HepG2 (cell line): Measurements from ENCODE around the gene SSX2IP. TPM values are rescaled to one million over a fixed set of nuclear protein-coding genes. Genes with fewer than 3 reads are reported as not detected.
A peak's percentile ranks its signal among the peaks of the same experiment; 100 is the strongest.

ENCODE experiments used
- ATAC-seq: fragments of 200-7000 bp; cut with Tn5 transposase; 3 replicates; pipeline ENCODE4 v1.9.1; 2020; ENCODE audit warnings: mild to moderate bottlenecking, moderate library complexity
- BruUV-seq: library from RNA; stranded (reverse); fragments of 400-500 nt; replicated peaks from 2 replicates; lab custom pipeline; 2021; lab: Mats Ljungman, UMichigan
- CTCF ChIA-PET: fragments of 300-600 bp; formaldehyde crosslinking; extraction: SDS; loops from one replicate; lab custom pipeline; 2021; ENCODE audit warnings: low total read pairs, inconsistent platforms, low intra/inter-chr PET ratio; lab: Yijun Ruan, JAX
- POLR2A ChIA-PET: fragments of 350-600 bp; sonication (Branson Sonifier 250); formaldehyde crosslinking; loops from one replicate; lab custom pipeline; 2020; ENCODE audit warnings: antibody characterized with exemption, inconsistent platforms; lab: Yijun Ruan, JAX
- DNase-seq: peaks from one replicate; pipeline ENCODE4 v3.0.0-alpha.2; 2015; ENCODE audit warnings: low spot score
- FAIRE-seq: peaks from 3 replicates; lab custom pipeline; 2011; peaks lifted over from hg19 to GRCh38; lab: Jason Lieb, UNC
- H2AFZ ChIP-seq: one replicate; pipeline ENCODE4 v1.6.1; 2011; ENCODE audit warnings: low read length, inconsistent platforms
- H3K27ac ChIP-seq: fragments of 300-600 bp; 3 replicates; pipeline ENCODE4 v1.8.0; 2011; ENCODE audit warnings: mixed run types, mild to moderate bottlenecking, mixed read lengths, low read length, inconsistent platforms; ENCODE audit not compliant: insufficient read depth; ENCODE audit errors: extremely low read length
- H3K27me3 ChIP-seq, 2 experiments: fragments of 200-600 bp in 1 of 2; 2 replicates in 1 of 2; 3 replicates in 1 of 2; pipeline versions ENCODE4 v1.6.0 to v1.8.0; 2011; ENCODE audit warnings: low read length in 2 of 2, mild to moderate bottlenecking in 2 of 2, moderate library complexity in 2 of 2, inconsistent platforms in 1 of 2; ENCODE audit not compliant: insufficient read depth in 2 of 2, control insufficient read depth in 1 of 2
- H3K36me3 ChIP-seq, 2 experiments: fragments of 200-600 bp in 1 of 2; replicated peaks in 1 of 2; 2 replicates in 1 of 2; 3 replicates in 1 of 2; pipeline versions ENCODE4 v1.5.1 to v1.8.0; 2011; ENCODE audit warnings: low read length in 2 of 2, inconsistent platforms in 1 of 2; ENCODE audit not compliant: insufficient read depth in 2 of 2, control insufficient read depth in 1 of 2
- H3K4me1 ChIP-seq: 2 replicates; pipeline ENCODE4 v1.5.1; 2012; ENCODE audit warnings: low read length, inconsistent platforms; ENCODE audit not compliant: insufficient read depth
- H3K4me2 ChIP-seq: 2 replicates; pipeline ENCODE4 v1.6.0; 2011; ENCODE audit warnings: low read depth, low read length, inconsistent platforms
- H3K4me3 ChIP-seq, 3 experiments: fragments of 200-600 bp in 1 of 3; sonication (generic), shearing (Covaris generic) in 1 of 3; replicated peaks in 1 of 3; 2 replicates each; pipeline ENCODE4 v1.5.1; 2011 to 2016; ENCODE audit warnings: low read length in 3 of 3, inconsistent platforms in 2 of 3, low read depth in 2 of 3, mild to moderate bottlenecking in 2 of 3, control low read depth in 1 of 3, mixed read lengths in 1 of 3; ENCODE audit not compliant: insufficient read depth in 1 of 3
- H3K79me2 ChIP-seq: one replicate; pipeline ENCODE4 v1.6.1; 2011; ENCODE audit warnings: low read length, inconsistent platforms; ENCODE audit not compliant: insufficient read depth
- H3K9ac ChIP-seq: 2 replicates; pipeline ENCODE4 v1.6.0; 2011; ENCODE audit warnings: mild to moderate bottlenecking, low read depth, low read length, inconsistent platforms; ENCODE audit not compliant: insufficient read depth
- H3K9me3 ChIP-seq: 2 replicates; pipeline ENCODE4 v1.5.1; 2012; ENCODE audit warnings: mild to moderate bottlenecking, low read length
- H4K20me1 ChIP-seq: 2 replicates; pipeline ENCODE4 v1.6.0; 2011; ENCODE audit warnings: inconsistent platforms, mild to moderate bottlenecking, low read length, moderate library complexity; ENCODE audit not compliant: insufficient read depth
- HNRNPLL ChIP-seq: fragments of 200-400 bp; formaldehyde crosslinking; IDR thresholded peaks from 2 replicates; pipeline ENCODE4 v1.6.1; 2017; ENCODE audit warnings: mild to moderate bottlenecking, low read depth, low read length; ENCODE audit not compliant: poor library complexity, severe bottlenecking
- HOXD1 ChIP-seq: sonication (generic); formaldehyde crosslinking; IDR thresholded peaks from 2 replicates; pipeline ENCODE4 v1.5.0; 2020; ENCODE audit warnings: missing genetic modification reagents
- NFKB2 ChIP-seq: sonication (generic); formaldehyde crosslinking; IDR thresholded peaks from 2 replicates; pipeline ENCODE4 v1.4.0; 2020; ENCODE audit warnings: missing genetic modification reagents, borderline replicate concordance
- SMC3 ChIP-seq: IDR thresholded peaks from 2 replicates; pipeline ENCODE4 v1.6.1; 2011; ENCODE audit warnings: low read length, improper control_type of control experiment
- STAG1 ChIP-seq: sonication (generic); formaldehyde crosslinking; IDR thresholded peaks from 2 replicates; pipeline ENCODE4 v1.4.0; 2020; ENCODE audit warnings: missing genetic modification reagents
- ZBTB42 ChIP-seq: sonication (generic); formaldehyde crosslinking; IDR thresholded peaks from 2 replicates; pipeline ENCODE4 v1.5.0; 2020; ENCODE audit warnings: mild to moderate bottlenecking, missing genetic modification reagents
- ZNF180 ChIP-seq: sonication (generic); formaldehyde crosslinking; IDR thresholded peaks from 2 replicates; pipeline ENCODE4 v1.4.0; 2020; ENCODE audit warnings: low read depth, missing genetic modification reagents, borderline replicate concordance
- ZNF30 ChIP-seq: sonication (generic); formaldehyde crosslinking; IDR thresholded peaks from 2 replicates; pipeline ENCODE4 v1.5.0; 2020; ENCODE audit warnings: mild to moderate bottlenecking, missing genetic modification reagents
- ZNF468 ChIP-seq: sonication (generic); formaldehyde crosslinking; IDR thresholded peaks from 2 replicates; pipeline ENCODE4 v1.8.0; 2022; ENCODE audit warnings: mild to moderate bottlenecking, moderate library complexity, missing genetic modification reagents
- ZSCAN30 ChIP-seq: sonication (generic); formaldehyde crosslinking; IDR thresholded peaks from 2 replicates; pipeline ENCODE4 v1.5.0; 2020; ENCODE audit warnings: mild to moderate bottlenecking, missing genetic modification reagents
- WGBS: methylation state at CpG from one replicate; pipeline ENCODE4 v1.1.6; 2017; ENCODE audit warnings: low lambda C conversion rate; 5-methylcytosine and 5-hydroxymethylcytosine counted together
- in situ Hi-C: cut with HindIII; loops from 2 replicates; pipeline ENCODE4 v1.10.0; 2017; ENCODE audit warnings: low pct_unique_long_range_greater_than_20kb; ENCODE audit not compliant: extremely low pct_ligation_motif_present
- intact Hi-C: fragments of 100-400 bp; cut with micrococcal nuclease; formaldehyde crosslinking; loops from one replicate; pipeline ENCODE4 v1.10.0; 2022; ENCODE audit not compliant: unreplicated experiment
- polyA plus RNA-seq, 8 experiments: library from polyadenylated mRNA; depleted of rRNA in 3 of 8; stranded (reverse) in 7 of 8; unstranded in 1 of 8; fragments of >200 nt; fragmentation: Illumina TruSeq in 4 of 8; extraction: Trizol in 4 of 8; gene quantifications; 2 replicates each; pipeline versions ENCODE4 v1.2.1 to v1.2.3, GENCODE V29; 2011 to 2016; ENCODE audit warnings: low read depth in 4 of 8, missing spikeins in 1 of 8, mixed read lengths in 1 of 8; ENCODE audit not compliant: insufficient read depth in 1 of 8
- total RNA-seq, 5 experiments: library from RNA; depleted of rRNA; stranded (reverse); fragments of >200 nt; fragmentation: Illumina TruSeq; extraction: Trizol; gene quantifications; 2 replicates each; pipeline ENCODE4 v1.2.3, GENCODE V29; 2016; ENCODE audit warnings: low read depth in 1 of 5
- TF ChIP-seq, protein P1 (sequence below): sonication (generic); formaldehyde crosslinking; IDR thresholded peaks from 2 replicates; pipeline ENCODE4 v1.8.1; 2023; ENCODE audit warnings: mild to moderate bottlenecking, missing genetic modification reagents, borderline replicate concordance
- TF ChIP-seq, protein P2 (sequence below): sonication (generic); formaldehyde crosslinking; IDR thresholded peaks from 2 replicates; pipeline ENCODE4 v1.4.0; 2020; ENCODE audit warnings: missing genetic modification reagents
- TF ChIP-seq, protein P3 (sequence below), 2 experiments: fragments of 450-650 bp in 1 of 2; sonication (generic) in 1 of 2; formaldehyde crosslinking; IDR thresholded peaks; 2 replicates each; pipeline versions ENCODE4 v1.5.0 to v1.8.0; 2020 to 2022; ENCODE audit warnings: mild to moderate bottlenecking in 1 of 2, missing genetic modification reagents in 1 of 2
- TF ChIP-seq, protein P4 (sequence below): fragments of 450-650 bp; IDR thresholded peaks from 2 replicates; pipeline ENCODE4 v1.6.1; 2017; ENCODE audit warnings: mild to moderate bottlenecking

Gene SSX2IP
- total and polyA plus RNA-seq, 2 of the 13 experiments (the other 11 are each of a cell fraction or from before 2014, with no cell fraction given), result 2.7 to 23.7 TPM

DNA sequence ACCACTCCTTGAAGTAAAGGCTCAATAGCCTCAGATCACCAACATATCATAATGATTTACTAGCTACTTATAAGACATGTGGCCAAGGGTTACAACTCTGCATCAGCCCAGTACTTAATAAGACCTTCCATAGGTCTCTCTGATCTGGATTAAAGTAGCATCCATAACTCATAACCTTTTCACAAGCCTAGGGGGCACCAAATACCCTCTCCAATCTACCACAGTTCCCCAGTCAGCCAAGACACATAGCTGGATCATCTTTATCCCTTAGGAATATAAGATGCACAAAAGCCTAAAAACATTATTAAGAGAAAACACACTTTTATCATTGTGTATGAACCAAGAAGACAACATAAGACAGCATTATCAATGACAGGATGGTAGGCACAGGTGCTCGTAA, 22.1 kb downstream of the SSX2IP start:
- Histone ChIP-seq H3K27ac (no peak overlapping the region), H3K4me1 (no peaks in the 10 kb centered on the region), H3K36me3 (no peaks in the 10 kb centered on the region; a peak in 1 of 5 replicates), H2AFZ (no peak overlapping the region), H3K9me3 (no peaks in the 10 kb centered on the region), H4K20me1 (no peaks in the 10 kb centered on the region), H3K4me3 (no peak overlapping the region), H3K9ac (no peak overlapping the region), H3K4me2 (no peak overlapping the region), H3K27me3 (no peaks in the 10 kb centered on the region), H3K79me2 (no peaks in the 10 kb centered on the region)
- peak; percentile 13 for DNase-seq
- ChIA-PET POLR2A (no interaction called here), CTCF (interaction anchor here (0.7 to 2.6 kb wide), 3 partner anchors 56 to 85 kb away, joined by 4 to 14 read pairs (median 5); no protein-coding TSS in a partner anchor)
- WGBS, result 100% methylated on average over 1 of the region's 1 CpG
- no TSS peak for BruUV-seq
- FAIRE-seq, result no peak
- ATAC-seq, result peak; percentile 89
- intact Hi-C loops, result loop anchor here (1.0 kb wide), 2 partner anchors 56 to 85 kb away; no protein-coding TSS in a partner anchor
- in situ Hi-C loops, result loop anchor here (10.0 kb wide), 1 partner anchor 87 kb away; no protein-coding TSS in a partner anchor
- TF ChIP-seq, protein P1, sequence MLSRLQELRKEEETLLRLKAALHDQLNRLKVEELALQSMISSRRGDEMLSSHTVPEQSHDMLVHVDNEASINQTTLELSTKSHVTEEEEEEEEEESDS (CRISPR knock-in tag), result no peak
- no peak for TF ChIP-seq ZBTB42 (CRISPR knock-in tag)
- TF ChIP-seq STAG1 (CRISPR knock-in tag), result peak; percentile 76
- TF ChIP-seq, protein P2, sequence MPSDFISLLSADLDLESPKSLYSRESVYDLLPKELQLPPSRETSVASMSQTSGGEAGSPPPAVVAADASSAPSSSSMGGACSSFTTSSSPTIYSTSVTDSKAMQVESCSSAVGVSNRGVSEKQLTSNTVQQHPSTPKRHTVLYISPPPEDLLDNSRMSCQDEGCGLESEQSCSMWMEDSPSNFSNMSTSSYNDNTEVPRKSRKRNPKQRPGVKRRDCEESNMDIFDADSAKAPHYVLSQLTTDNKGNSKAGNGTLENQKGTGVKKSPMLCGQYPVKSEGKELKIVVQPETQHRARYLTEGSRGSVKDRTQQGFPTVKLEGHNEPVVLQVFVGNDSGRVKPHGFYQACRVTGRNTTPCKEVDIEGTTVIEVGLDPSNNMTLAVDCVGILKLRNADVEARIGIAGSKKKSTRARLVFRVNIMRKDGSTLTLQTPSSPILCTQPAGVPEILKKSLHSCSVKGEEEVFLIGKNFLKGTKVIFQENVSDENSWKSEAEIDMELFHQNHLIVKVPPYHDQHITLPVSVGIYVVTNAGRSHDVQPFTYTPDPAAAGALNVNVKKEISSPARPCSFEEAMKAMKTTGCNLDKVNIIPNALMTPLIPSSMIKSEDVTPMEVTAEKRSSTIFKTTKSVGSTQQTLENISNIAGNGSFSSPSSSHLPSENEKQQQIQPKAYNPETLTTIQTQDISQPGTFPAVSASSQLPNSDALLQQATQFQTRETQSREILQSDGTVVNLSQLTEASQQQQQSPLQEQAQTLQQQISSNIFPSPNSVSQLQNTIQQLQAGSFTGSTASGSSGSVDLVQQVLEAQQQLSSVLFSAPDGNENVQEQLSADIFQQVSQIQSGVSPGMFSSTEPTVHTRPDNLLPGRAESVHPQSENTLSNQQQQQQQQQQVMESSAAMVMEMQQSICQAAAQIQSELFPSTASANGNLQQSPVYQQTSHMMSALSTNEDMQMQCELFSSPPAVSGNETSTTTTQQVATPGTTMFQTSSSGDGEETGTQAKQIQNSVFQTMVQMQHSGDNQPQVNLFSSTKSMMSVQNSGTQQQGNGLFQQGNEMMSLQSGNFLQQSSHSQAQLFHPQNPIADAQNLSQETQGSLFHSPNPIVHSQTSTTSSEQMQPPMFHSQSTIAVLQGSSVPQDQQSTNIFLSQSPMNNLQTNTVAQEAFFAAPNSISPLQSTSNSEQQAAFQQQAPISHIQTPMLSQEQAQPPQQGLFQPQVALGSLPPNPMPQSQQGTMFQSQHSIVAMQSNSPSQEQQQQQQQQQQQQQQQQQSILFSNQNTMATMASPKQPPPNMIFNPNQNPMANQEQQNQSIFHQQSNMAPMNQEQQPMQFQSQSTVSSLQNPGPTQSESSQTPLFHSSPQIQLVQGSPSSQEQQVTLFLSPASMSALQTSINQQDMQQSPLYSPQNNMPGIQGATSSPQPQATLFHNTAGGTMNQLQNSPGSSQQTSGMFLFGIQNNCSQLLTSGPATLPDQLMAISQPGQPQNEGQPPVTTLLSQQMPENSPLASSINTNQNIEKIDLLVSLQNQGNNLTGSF (CRISPR knock-in tag), result no peak
- TF ChIP-seq, protein P3, sequence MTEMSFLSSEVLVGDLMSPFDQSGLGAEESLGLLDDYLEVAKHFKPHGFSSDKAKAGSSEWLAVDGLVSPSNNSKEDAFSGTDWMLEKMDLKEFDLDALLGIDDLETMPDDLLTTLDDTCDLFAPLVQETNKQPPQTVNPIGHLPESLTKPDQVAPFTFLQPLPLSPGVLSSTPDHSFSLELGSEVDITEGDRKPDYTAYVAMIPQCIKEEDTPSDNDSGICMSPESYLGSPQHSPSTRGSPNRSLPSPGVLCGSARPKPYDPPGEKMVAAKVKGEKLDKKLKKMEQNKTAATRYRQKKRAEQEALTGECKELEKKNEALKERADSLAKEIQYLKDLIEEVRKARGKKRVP (CRISPR knock-in tag; IDR thresholded peaks at IDR 0.05), result no peak
- TF ChIP-seq SMC3, result peak; percentile 51; the same call in 1 of the 2 replicates
- no peak for TF ChIP-seq ZNF180
- TF ChIP-seq HNRNPLL, result no peak
- TF ChIP-seq ZNF30 (CRISPR knock-in tag), result no peak
- TF ChIP-seq ZSCAN30 (CRISPR knock-in tag), result no peak
- TF ChIP-seq NFKB2 (CRISPR knock-in tag), result no peak
- TF ChIP-seq, protein P4, sequence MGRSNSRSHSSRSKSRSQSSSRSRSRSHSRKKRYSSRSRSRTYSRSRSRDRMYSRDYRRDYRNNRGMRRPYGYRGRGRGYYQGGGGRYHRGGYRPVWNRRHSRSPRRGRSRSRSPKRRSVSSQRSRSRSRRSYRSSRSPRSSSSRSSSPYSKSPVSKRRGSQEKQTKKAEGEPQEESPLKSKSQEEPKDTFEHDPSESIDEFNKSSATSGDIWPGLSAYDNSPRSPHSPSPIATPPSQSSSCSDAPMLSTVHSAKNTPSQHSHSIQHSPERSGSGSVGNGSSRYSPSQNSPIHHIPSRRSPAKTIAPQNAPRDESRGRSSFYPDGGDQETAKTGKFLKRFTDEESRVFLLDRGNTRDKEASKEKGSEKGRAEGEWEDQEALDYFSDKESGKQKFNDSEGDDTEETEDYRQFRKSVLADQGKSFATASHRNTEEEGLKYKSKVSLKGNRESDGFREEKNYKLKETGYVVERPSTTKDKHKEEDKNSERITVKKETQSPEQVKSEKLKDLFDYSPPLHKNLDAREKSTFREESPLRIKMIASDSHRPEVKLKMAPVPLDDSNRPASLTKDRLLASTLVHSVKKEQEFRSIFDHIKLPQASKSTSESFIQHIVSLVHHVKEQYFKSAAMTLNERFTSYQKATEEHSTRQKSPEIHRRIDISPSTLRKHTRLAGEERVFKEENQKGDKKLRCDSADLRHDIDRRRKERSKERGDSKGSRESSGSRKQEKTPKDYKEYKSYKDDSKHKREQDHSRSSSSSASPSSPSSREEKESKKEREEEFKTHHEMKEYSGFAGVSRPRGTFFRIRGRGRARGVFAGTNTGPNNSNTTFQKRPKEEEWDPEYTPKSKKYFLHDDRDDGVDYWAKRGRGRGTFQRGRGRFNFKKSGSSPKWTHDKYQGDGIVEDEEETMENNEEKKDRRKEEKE, result no peak
- TF ChIP-seq HOXD1 (CRISPR knock-in tag), result no peak
- TF ChIP-seq ZNF468 (CRISPR knock-in tag), result no peak
